Fibroblast of skin of abdomen (primary cell): Measurements from ENCODE around the gene EXTL1.

Source experiments
- DNase-seq: peaks from one replicate; pipeline ENCODE4 v3.0.0-alpha.2; 2013

The EXTL1 gene

DNA sequence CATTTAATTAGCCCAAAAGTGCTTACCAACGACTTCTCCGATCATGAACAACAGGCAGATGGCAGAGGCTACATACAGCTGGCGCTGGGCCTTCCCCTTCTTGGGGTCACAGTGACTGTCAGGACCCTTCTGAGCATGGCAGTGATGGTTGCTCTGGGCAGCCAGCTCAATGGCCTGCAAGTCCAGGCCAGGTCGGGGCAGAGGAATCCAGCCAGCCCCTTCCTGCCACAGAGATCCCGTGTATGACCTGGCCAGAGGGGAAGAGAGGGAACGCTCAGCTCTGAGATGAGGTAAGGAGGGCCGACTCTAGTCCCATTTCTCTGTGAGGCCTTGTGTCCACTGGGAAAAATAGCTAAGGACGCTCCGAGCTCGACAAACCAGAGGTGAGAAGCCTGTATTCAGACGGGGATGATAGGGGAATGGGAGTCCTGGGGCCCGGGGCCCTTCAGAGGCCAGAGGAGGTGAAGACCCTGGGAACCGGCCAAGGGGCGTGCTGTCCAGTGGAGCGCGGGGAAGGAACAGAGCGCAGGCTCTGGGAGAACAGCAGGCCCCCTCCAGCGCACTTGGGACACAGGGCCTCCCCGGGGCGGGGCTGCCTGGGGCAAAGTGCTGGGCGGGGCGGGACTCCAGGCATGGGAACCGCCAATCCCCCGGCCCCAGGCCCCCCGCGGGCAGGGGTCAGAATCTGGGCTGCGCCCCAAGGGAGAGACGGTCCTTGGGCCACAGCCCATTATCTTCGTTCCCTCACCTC is 23.6 kb downstream of the EXTL1 start:
- no peak for DNase-seq

DNA sequence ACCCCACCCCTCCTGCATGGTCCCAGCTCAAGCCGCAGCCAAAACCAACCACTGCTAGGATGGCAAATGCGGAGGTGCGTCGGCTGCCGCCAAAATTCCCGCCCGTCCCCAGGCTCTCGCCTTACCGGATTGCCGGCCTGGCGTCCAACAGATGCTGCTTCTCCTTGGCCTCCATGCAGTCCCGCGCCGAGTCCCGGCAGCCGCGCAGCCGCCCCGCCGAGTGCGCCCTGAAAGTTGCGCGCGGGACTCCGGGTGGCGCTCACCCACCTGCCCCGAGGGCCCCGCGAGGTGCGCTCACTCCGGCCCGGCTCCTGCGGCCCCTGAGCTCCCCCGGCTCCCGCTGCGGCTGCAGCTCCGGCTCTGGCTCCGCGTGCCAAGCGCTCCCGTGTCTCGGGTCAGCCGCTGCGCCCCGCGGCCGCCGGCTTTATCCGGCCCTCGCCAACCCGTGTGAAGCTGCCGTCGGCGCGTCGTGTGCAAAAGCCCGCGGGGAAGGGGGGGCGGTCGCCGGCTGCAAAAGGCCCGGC is 24.2 kb downstream of the EXTL1 start, which contains the start of gene SLC30A2:
TSS of gene SLC30A2 (minus strand) at position 397 of the 524 bp plus-strand sequence. CDS start at position 175, 222 bp downstream.
- DNase-seq = no peak

DNA sequence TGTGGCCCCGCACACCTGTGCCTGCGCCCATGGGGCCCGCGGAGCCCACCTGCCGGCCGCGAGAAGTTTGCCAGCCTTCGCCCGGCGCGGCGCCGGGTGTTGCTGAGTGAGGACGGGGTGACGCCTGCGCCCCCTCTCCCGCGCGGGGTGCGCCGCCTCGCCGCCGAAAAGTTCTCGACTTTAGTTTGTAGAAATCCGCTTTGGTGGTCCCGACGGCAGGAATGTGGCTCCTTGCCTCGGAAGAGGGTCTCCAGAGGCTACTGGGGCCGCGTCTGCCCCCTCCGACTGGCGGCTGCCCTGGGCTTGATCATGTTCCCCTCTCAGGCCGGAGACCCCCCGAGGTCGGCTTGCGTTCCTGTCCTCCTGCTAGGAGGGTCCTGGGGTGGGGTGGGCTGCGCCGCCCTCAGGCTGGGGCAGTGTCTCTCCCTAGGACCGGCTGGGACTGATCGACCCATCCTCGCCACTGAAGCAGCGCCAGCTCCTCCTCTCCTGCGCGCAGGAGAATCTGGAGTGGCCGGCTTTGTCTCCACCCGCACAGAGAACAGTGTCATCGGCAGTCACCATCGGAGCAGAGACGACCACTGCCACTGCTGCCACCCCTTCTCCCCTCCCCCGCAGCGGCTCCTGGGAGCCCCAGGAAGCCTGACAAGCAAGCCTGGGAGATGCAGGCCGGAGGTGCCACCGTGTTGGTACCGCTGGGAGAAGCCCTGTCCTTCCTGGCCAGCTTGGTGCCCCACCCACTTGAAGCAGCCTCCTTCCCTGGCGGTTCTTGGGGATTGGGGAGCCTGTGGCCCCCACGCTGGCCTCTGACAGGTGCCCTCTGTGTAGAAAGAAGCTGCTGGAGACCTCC is 24.9 kb downstream of the EXTL1 start:
- DNase-seq = no peak

DNA sequence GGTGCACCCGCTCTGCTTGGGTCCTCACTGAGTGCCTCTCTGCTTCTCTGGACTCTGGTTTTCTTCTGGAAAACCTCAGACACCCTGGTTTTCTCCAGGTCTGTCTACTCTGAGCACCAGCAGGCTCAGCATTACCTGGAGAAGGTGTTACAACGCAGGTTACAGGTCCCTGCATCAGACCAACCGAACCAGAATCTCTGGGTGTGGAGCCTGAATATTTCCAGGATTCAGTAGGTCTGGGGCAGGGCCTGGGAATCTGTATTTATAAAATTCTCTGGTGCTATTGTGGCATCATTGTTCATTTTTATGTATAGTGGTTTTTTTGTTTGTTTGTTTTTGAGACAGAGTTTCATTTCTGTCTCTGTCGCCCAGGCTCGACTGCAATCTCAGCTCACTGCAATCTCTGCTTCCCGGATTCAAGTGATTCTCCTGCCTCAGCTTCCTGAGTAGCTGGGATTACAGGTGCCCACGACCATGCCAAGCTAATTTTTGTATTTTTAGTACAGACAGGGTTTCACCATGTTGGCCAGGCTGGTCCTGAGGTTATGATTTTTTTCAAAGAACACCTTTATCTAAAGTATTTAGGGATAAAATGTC is 25.8 kb downstream of the EXTL1 start:
- no peak for DNase-seq

DNA sequence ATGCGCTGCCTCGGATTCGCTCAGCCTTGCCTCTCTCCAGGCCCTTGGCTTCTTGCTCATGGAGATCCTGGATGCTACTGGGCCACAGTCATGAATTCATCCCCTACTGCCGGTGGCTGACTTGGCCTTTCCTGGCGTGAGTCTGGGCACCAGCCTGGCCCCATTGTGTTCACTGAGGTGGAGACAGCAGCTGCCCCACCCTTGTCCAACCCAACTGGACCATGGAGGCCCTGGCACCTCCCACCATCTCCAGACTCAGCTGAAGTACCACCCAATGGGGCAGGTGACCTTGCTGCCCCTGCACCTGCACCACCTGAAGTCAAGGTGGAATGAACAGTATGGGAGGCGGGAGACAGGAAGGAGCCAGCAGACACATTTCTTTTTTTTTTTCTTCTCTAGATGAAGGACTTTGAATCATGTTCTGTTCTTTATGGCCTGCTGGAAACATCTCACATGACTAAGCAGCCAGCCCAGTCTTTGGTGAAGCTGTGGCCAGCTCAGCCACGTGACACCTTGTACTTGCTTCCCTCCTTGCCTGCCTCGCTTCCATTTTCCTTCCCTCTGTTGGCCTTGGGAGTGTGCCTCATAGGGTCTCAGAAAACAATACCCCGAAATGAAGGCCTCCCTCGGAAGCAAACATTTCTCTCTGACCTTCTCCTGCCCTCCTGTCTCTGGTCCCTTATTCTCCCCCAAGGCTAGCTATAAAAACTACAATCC is 28.1 kb downstream of the EXTL1 start:
- DNase-seq = no peak

DNA sequence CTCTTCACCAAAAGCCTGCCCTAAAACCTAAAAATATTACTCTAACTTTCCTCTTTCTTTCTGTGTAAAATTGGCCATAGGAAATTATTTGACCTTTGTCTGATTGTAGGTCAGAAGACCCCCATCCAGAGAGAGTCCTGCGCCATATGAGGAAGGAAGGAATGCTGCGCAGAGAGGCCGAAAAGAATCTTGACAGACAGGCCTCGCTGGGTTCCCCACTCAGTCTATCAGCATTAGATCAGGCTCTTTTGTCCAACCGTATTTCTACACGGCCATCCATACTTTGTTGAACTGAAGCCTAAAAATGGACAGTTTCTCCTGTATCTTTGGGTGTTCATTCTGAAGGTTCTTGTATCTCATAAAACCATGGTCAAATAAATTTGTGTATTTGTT is 28.7 kb downstream of the EXTL1 start:
- no peak for DNase-seq

DNA sequence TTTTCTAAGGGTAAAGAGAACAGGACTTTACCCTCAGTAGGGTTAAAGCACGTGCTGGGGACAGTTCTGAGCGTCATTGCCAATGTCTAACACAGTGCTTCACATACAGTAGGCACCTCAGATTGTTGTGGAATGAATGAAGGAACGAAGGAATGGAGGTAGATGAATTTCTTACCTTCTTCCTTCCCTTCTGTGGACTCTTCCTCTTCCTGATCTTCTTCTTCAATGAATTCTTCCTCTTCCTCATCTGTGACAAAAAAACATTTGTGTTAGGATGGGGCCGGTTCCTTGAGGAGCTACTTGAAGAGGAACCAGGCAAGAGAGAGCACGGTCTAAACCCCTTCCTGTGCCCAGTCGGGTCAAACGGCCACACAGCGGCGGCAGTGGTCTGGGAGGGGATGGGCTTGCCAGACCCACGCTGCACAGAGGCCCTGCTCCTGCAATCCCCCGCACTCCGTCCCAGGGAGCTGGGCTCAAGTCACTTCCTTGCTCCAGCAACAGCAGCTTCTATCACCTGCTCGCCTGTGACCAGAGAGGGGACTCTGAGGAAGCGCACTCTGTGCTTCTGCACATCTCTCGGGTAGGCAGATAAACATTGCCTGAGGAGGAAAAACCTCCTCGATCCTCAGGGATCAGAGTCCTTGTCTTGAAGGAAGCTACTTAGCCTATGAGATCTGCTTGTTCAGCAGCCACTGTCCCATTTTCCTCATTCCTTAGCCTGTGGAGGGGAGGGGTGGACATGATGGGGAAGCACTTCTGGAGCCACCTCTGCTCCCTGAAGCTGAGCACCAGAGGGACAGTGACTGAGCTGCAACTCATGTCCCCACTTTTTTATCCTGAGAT is 32.4 kb downstream of the EXTL1 start:
- DNase-seq = no peak

DNA sequence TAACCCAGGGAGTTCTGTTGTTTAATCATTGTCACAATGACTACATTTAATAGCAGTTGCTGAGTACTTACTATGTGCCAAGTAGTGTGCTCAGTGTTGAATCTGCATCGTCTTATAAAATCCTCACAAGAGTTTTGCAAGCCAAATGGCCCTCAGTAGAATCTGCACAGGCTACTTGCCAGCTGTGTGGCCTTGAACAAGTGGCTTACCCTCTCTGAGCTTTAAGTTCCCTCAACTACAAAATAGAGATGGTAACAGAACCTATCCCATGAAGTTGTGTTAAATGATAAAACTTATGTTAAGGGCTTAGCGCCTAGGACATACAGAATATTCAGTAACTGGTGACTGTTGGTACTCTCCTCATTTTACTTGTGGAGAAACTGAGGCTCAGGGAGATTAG is 33.5 kb downstream of the EXTL1 start:
- no peak for DNase-seq

DNA sequence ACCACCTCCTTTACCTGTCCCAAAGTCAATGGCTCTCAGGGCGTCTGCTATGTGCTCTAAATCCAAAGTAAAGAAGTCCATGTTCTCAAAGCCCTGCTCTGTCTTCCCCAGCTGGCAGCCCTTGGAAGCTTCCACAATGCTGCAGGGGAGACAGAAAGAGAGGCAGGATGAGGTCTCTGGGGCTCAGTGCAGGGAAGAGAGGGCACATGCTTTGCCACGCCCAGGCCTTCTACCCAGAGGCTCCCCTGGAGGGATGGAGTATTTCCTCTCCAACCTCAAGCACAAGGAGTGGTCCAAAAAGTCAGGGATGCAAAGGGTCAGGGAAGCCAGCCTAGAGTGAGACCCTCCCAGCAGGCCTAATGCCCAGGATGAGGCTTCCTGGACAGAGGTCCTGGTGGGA is 35.6 kb downstream of the EXTL1 start:
- no peak for DNase-seq

DNA sequence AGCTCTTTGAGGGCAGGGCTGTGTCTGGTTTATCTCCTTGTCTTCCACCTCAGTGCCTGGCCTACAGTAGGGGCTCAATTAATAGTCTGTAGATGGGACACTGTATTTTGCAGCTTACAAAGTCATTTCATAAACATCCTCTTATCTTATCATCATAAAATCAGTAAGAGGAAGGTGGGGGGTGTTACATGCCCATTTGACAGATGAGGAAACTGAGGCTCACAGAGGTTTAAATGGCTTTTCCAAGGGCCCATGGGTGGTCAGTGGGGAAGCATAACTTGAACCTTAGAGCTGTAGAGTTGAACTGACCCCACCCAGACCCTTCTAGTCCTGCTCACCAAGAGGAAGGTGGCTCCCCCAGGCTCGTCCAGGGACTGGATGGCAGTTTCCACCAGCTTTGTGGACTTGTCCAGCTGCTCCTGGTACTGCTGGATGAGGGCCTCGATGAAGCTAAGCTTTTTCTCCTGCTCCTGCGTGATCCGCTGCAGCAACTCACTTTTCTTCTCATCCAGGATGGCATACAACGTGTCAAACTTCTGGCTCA is 36.5 kb downstream of the EXTL1 start:
- DNase-seq = no peak

DNA sequence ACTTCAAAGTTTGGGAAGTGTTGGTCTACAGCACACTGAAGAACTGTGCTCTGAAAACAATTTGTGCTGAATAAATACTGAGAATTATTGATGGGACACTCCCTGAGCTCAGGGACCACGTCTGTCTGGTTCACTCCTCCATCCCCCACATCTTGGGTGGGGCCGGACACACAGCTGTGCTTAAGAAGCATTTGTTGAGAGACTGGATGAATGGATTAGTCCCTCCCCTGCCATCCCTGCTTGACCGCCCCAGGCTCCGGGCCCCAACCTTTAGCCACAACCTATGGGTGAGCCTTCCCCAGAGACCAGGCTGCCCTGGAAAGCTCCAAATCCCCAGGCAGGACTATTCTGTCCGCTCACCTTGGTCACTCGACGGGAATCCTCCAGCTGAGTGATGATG is 38.3 kb downstream of the EXTL1 start:
- no peak for DNase-seq

DNA sequence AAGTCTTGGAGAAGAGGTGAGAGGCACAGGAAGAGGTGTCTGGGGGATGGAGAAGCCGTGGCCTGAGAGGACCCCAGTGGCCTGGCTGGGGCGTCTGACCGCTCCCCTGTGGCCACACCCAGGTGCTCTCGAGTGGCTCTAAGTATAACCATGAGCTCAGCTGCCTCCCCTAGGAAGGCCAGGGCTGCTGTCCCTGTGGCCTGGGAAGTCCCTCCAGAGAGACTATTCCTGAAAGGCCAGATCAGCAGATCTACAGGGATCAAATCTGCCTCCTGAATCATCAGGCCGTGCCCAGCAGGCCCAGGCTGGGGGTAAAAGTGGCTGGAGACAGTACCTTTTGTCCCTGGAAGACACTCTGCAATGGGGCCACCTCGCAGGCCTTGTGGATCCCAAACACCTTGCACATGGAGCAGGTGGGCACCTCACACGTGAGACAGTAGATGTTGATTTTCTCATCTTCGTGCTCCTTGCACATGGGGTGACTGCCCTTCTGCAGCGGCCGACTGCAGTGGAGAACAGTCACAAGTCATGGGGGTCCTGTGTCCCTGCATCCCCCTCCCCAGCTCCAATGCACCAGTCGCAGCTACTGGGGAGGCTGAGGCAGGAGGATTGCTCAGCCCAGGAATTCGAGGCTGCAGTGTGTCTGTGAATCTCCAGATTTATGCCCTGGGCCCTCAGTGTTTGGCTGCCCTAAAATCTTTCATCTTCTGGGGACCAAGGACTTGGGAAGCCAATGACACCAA is 39.4 kb downstream of the EXTL1 start:
- no peak for DNase-seq

DNA sequence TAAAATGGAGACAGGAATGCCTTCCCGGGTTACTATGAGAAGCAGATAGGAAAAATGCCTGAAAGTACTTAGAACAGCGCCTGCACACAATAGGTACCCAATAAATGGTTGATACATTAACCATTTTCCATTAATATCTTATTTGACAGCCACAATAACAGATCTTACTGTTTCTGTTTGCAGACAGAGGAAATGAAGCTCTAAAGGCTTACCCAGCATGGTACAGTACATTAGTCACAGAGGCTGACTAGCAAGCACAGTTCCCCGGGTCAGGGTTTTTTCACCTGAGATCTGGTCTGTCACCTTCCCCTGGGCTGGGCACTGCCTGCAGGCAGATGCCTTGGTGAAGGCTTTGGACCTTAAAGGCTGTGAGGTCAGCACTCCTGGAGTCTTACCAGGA is 43.0 kb downstream of the EXTL1 start:
- no peak for DNase-seq

DNA sequence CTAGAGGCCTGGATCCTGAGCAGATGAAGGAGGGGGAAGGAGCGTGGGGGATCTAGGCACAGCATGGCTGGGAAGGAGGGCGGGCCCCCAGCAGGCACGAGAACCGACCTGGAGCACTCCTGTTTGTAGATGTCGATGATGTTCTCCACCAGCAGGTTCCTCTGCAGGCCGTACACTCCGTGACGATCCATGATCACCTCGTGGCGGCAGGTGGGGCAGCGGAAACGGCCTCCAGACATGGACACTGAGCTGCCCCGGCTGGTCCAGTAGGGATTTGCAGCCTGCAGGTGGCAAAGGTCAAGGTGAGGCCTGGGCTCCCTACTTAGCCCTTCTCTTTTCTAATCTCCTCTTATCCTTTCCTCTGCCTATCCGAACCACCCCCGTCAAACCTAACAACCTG is 44.6 kb downstream of the EXTL1 start:
- DNase-seq = no peak

DNA sequence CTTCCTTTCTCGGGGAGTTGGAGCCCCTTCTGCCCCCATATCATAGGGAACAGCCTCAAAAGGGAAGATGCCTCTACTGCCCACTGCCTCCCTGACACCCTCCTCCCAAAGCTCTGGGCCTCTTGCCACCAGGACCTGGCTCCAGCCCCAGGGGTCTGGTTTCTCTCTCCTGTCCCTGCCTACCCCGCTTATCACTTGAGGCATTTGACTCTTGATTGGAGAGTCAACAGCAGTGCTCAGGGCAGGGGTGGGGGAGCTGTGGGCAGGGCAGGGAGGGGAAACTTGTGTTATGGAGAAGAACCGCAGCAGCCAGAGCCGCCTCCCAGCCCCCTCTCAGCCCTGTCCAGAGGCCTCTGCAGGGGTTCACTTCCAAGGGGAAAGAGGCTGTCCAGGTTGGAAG is 45.3 kb downstream of the EXTL1 start:
- DNase-seq = no peak

DNA sequence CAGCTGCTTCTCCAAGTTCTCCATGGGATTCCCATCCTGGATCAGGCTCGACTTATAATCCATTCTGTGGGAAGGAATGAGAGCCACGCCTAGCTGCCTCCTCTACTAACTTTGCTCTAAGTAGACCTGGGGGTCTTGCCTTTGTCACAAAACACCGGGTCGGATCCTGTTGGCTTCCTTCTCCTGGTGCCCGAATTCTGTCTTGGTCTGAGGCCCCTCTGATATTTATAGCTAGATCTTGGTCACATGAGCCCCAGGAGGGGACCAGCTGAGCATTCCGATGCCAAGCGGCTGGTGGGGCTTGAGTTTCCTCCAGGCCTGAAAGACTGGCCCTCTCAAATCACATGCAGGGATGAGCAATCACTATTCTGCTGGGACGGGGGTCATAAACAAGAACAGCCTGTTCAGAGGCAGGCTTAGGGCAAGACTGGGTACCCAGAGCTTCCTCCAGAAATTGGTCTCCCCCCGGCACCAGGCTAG is 45.9 kb downstream of the EXTL1 start, which contains the start of gene TRIM63:
TSS of gene TRIM63 (minus strand) at position 199 of the 480 bp plus-strand sequence. CDS start at position 63, 136 bp downstream.
- DNase-seq = no peak

DNA sequence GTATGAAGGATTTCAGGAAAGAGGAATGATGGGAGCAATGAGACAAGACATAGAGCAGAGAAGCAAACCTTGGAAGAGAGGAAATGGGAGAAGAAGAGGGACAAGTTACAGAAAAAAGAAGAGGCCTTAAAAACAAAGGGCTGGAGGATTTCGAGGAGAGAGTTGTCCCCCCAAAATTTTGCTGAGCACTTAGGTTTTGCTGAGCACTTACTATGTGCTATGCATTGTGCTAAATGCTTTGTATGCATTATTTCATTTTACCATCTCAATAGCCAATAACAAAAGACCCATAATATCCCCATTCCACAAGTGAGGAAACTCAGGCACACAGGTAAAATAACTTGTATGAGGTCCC is 48.3 kb downstream of the EXTL1 start:
- no peak for DNase-seq

DNA sequence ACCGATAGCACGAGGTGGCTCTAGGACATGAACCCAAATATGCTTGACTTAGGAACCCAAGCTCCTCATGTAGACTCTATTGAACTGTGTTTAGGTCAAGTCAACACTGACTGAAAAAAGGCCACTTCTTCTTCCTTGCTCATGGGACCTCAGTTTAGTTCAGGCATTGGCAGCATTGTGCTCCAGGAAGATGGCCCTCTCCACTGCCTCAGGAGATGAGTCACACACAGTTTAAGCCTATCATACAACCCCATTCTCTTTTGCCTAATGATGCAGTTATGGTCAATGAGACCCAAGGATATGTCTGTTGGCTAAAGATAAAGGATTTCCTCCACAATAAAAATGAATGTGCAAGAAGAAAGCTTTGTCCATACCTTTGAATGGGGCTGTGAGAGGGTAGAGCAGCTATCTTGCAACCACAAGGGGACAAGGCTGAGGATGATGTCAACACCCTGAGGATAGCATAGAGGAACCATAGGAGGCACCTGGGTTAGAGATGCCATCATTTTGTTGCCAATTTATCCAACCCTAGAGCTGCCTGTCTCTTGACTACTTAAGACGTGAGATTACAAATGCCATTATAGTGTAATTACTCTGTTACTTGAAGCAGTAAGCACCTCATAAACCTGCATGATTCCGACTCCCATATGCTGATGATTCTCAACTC is 48.9 kb downstream of the EXTL1 start:
- DNase-seq = no peak

DNA sequence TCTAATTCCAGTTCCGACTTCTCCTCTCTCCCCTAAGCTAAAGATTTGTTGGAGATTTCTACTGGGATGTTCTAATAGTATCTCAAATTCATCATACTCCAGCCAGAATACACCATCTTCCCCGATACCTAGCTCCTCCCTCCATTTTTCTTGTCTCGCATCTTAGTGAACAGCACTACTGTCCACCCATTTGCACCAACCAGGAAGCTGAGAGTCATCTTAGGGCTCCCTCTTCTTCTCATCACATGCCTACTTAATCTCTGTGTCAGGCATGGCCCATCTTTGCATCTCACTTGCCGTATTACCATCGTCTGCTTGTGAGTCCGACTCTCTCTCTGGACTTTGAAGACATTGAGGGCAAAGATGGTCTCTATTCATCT is 49.4 kb downstream of the EXTL1 start:
- no peak for DNase-seq

DNA sequence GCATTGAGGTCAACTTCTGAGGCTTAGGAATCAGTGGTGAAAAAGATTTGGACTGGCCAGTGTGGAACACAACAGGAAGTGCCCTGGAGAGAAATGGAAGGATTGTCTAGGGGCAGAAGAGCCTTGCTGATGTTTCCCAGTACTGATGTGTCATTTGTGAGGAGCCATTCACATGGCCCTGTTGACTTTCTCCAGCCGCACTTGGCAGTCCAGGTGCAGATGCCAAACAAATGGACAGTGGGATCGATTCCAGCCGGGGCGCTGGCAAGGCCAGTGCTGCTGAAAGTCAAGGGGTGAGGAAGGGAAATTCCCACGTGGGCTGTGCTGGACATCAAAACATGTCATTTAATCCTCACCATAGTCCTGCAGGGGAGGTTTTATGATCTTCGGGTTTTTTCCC is 50.7 kb downstream of the EXTL1 start:
- no peak for DNase-seq
